HG03135 (cell line): Measurements from ENCODE around the gene IL24.

Experiments
- ATAC-seq: cut with Tn5 transposase; IDR thresholded peaks from one replicate; pipeline ENCODE4 v1.9.1; 2021; ENCODE audit warnings: mild to moderate bottlenecking, moderate library complexity; ENCODE audit not compliant: unreplicated experiment

The IL24 gene

GRCh38 chr1:206903687-206904086 is 6.4 kb downstream of the IL24 start:
- ATAC-seq: no peak

GRCh38 chr1:206904423-206905142 is 7.3 kb downstream of the IL24 start:
- no peak for ATAC-seq

GRCh38 chr1:206905295-206906164 is 8.3 kb downstream of the IL24 start:
- ATAC-seq: no peak

GRCh38 chr1:206907304-206907991 is 10.2 kb downstream of the IL24 start:
- ATAC-seq: no peak

- ATAC-seq: no peak
Measured at GRCh38 chr1:206908038-206908437, 10.8 kb downstream of the IL24 start.

- no peak for ATAC-seq
Measured at GRCh38 chr1:206909161-206909882, 12.1 kb downstream of the IL24 start.

GRCh38 chr1:206909883-206910318 is 12.7 kb downstream of the IL24 start:
- no peak for ATAC-seq

GRCh38 chr1:206911064-206911663 is 13.9 kb downstream of the IL24 start:
- no peak for ATAC-seq

- ATAC-seq: no peak
Measured at GRCh38 chr1:206912445-206913095, 15.3 kb downstream of the IL24 start.

GRCh38 chr1:206913766-206914537 is 16.7 kb downstream of the IL24 start:
- ATAC-seq: no peak

GRCh38 chr1:206915030-206915735 is 17.9 kb downstream of the IL24 start:
- ATAC-seq: no peak

- ATAC-seq: no peak
Measured at GRCh38 chr1:206916000-206916709, 18.9 kb downstream of the IL24 start.

GRCh38 chr1:206918076-206918475 is 20.8 kb downstream of the IL24 start:
- no peak for ATAC-seq

- no peak for ATAC-seq
Measured at GRCh38 chr1:206921772-206922265, 24.6 kb downstream of the IL24 start, which contains the start of gene FCMR. Gene FCMR (minus strand): TSS chr1:206921941. CDS start chr1:206921854, 87 bp downstream.

GRCh38 chr1:206922524-206922923 is 25.3 kb downstream of the IL24 start:
- no peak for ATAC-seq

GRCh38 chr1:206923009-206923960 is 26.0 kb downstream of the IL24 start:
- peak; percentile 46 for ATAC-seq
